ENCODE results near the gene ZC3H18.

The ZC3H18 gene

GRCh38 chr16:88569985-88570690 is at the start of gene ZC3H18:
Gene ZC3H18 (plus strand): TSS chr16:88570403. CDS start chr16:88577124, 6,721 bp downstream.
- DNase-seq = peak; percentile 96 to 97

- DNase-seq = no peak
Observed at GRCh38 chr16:88521674-88522073, 48.5 kb upstream of the ZC3H18 start.

DNA sequence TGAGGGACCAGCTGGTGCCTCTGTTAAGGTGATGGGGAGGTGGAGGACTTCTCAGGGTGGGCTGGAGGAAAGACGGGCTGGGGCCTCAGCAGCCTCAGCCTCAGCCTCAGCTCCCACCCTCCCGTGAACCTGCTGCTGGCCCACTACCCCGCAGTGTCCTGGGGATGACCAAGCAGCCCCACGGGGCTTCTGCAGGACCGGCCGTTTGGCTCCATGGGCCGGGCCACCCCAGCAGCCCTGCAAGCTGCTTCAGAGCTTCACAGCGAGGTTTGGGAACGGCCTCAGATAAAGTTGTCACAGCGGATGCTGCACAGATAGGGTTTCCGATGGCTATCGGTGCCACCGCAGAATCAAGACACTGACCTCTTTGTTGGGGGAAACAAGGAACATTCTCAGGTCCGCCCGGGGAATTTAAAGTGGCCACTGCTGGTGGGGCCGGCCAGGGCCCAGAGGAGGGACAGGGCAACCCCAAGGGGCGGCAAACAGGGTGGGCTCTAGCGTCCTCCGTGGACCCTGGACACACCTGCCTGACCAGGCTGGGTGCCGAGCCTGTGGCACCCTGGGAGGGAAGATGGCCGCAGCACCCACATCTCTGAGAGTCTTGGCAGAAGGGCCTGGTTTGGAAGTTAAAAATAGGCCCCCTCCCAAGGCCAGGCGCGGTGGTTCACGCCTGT is 47.8 kb upstream of the ZC3H18 start:
- DNase-seq = no peak

DNA sequence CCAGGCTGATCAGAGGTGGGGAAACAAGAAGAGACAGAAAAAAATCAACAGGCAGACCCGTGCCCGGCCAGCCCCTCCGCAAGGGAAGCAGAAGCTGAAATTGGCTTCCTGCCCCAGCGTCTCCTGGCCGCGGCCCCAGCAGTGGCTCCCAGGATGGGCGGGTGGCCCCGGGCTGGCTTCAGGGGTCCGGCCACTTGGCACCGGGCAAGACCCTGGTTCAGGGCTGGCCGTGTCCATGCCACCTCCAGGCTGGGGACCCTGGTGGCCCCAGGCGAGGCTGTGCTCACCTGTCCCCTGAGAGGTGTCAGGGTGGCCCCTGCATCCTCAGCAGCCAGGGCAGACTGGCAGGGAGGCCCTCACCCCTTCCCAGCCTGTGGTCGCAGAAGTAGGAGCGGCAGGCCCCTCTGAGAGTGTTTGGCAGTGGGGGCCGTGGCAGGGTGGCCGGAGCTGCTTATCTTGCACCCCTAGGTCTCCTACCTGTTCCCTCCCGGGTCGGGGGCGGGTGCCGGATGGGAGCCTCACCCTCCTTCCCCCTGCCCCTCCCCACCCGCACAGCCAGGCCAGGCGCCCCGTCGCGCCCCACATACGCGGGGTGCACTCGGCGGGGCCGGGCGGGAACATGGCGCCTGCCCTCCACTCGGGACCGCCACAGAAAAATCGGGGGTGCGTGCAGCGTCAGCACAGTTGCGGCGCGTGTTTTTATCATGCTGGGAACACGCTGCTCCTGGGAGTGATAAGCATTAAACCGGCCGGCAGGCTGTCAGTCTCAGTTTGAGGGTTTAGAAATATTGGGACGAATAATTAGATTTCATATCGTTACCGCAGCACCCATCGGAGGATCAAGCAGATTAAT is 46.7 kb upstream of the ZC3H18 start:
- DNase-seq = no peak

GRCh38 chr16:88524274-88524972 is 45.8 kb upstream of the ZC3H18 start:
- no peak for DNase-seq

DNA sequence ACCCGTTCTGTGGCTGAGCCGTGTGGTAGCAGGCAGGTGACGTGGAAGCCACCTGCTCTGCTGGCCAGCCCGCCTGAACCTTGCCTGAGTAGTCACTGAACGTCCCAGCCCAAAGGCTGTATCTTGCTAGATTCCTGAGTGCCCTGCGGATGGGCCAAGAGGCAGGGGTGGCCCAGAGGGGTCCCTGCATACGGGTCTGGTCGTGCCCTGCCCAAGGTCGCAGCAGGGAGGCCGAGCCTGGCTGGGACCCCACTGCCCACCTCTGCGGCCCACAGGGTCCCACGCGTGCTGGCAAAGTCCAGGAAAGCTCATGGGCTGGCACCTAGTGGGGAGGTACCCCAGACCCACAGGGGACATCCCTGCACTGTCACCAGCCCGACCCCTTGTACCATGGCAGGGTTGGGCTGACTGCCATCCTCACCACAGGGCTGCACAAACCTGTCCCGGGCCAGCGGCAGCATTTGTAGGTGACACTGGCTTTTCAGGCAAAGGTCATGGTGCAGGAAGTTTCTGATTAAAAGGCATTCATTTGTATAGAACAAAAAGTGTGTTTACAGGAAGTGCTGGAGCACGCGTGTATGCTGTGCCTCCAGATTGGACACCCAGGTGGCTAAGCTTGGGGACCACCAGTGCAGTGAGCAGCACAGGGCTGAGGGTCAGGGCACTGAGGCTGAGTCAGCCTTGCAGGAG is 45.1 kb upstream of the ZC3H18 start:
- DNase-seq = no peak

DNA sequence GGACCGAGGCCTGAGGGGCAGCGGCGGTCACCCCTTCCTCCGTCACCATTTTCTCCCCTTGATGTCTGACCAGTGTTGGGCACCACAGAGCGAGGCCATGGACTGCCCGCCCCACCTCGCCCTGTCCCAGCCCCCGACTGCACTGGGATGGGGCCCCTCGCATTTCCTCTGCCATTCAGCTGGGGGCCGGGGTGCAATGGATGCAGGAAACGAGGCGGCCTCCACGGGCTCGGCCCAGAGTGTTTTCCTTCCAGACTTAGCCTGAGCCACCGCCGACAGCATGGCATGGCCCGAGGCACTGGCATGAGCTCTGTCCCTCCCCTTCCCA is 44.6 kb upstream of the ZC3H18 start:
- no peak for DNase-seq

- DNase-seq = no peak
Observed at GRCh38 chr16:88526008-88526905, 43.9 kb upstream of the ZC3H18 start.

GRCh38 chr16:88526906-88527185 is 43.4 kb upstream of the ZC3H18 start:
- DNase-seq = no peak

- peak; percentile 54 to 64 for DNase-seq
Observed at GRCh38 chr16:88527186-88527936, 42.8 kb upstream of the ZC3H18 start.

GRCh38 chr16:88527937-88528743 is 42.1 kb upstream of the ZC3H18 start:
- DNase-seq = no peak

DNA sequence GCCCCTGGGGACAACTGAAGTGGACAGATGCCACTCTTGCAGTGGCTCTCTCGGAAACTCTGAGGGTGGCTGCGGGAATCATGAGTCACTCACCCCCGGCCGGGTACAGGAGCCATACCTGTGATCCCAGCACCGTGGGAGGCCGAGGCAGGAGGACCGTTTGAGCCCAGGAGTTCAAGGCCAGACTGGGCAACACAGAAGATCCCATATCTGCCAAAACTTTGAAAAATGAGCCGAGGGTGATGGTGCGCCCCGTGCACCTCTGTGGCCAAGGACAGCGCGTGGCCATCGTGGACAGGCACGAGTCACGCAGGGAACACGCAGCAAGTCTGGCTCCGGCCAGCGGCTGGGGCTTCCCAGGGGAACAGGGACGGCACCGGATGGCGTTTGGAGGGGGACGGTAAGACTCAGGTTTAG is 41.3 kb upstream of the ZC3H18 start:
- DNase-seq = no peak

DNA sequence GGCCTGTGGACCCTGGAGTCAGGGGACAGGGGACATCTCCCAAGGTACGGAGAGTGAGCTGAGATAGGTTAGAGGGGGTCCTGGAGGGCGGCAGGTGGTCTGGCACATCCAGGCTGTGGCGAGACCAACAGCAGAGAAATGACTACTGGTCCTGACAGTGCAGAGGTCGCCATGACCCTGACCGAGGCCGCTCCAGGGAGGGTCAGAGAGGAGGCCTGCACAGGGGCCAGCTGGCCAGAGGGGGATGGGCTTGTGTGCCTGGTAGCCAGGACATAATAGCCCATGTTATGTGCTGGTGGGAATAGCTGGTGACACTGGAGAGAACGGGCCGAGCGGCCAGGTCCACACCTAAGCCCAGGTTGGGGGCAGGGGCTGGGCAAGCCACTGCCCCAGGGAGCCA is 40.6 kb upstream of the ZC3H18 start:
- no peak for DNase-seq

GRCh38 chr16:88530051-88530857 is 39.9 kb upstream of the ZC3H18 start:
- DNase-seq = no peak

DNA sequence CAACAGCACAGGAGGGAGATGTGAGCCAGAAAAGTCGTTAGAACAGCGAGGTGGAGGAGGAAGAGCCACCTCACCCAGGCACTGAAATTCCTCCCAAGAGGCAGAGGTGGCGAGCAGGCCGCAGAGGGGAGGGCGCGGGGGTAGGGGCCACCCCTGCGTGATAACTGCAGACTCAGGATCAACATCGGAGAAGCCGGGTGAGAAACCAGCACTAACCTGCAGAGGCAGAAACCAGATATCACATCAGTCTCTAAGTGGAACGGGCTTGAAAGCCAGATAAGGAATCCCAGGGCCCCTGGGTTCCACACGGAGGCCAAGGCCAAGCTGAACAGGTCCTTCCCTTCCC is 39.4 kb upstream of the ZC3H18 start:
- no peak for DNase-seq

DNA sequence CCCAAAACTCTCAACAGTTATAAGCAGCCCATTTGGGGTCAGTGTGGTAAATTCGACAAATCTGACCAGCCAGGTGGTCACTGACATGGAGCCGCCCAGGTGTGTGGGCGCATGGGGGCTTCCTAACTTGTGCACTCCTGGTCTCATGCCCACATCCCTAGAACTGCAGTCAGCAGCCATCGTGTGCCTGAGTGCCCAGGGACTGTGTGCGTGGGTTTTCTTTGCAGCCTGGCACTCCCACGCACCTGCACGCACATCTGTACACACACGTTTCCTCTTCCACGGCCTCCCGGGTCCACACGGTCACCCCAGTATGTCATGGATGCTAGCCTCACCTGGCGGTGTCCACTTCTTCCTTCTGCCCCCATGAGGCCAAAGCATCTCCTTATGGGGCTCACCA is 38.9 kb upstream of the ZC3H18 start:
- DNase-seq = no peak

DNA sequence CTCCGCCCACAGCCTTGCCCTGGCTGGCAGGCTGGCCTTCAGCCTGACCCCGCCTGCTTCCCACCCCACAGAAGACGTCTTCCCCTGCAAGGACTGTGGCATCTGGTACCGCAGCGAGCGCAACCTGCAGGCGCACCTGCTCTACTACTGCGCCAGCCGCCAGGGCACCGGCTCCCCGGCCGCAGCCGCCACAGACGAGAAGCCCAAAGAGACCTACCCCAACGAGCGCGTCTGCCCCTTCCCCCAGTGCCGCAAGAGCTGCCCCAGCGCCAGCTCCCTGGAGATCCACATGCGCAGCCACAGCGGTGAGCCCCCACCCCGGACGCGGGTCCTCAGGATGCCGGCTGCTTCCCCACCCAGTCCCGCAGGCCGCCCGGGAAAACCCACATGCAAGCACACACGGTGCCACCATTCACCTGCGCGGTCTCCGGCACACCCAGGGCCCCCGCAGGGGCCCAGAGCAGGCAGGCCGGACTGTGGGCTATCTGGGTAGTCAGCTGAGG is 38.2 kb upstream of the ZC3H18 start:
- no peak for DNase-seq

- no peak for DNase-seq
Observed at GRCh38 chr16:88532434-88533241, 37.6 kb upstream of the ZC3H18 start.
